Stimulated activated CD4-positive, alpha-beta T cell treated with anti-CD3 and anti-CD28 coated beads, Interleukin-1b, Interleukin-23, amount 100 ng/mL, for 1 hour (primary cell): ENCODE measurements around the gene PLEKHN1.

Source experiments
- DNase-seq, 2 donors: peaks; one replicate each; pipeline ENCODE4 v3.0.0-alpha.2; 2020; ENCODE audit warnings: low read depth in 2 of 2

The PLEKHN1 gene

GRCh38 chr1:966135-966703, at the start of gene PLEKHN1:
Gene PLEKHN1 (plus strand): TSS chr1:966482. CDS start chr1:966532, 50 bp downstream.
- no peak for DNase-seq

- no peak for DNase-seq
These were observed 49.2 kb upstream of the PLEKHN1 start for GRCh38 chr1:917076-917459.

- no peak for DNase-seq
These were observed 48.7 kb upstream of the PLEKHN1 start for GRCh38 chr1:917466-918091.

- no peak for DNase-seq
These were observed 47.9 kb upstream of the PLEKHN1 start for GRCh38 chr1:918353-918752.

GRCh38 chr1:918843-919242, 47.4 kb upstream of the PLEKHN1 start:
- DNase-seq = no peak

- DNase-seq = no peak
These were observed 46.9 kb upstream of the PLEKHN1 start for GRCh38 chr1:919271-919872.

GRCh38 chr1:920010-920409, 46.3 kb upstream of the PLEKHN1 start:
- no peak for DNase-seq

GRCh38 chr1:920521-920920, 45.8 kb upstream of the PLEKHN1 start:
- DNase-seq = no peak

GRCh38 chr1:921011-921837, 45.1 kb upstream of the PLEKHN1 start:
- DNase-seq = no peak

GRCh38 chr1:923131-923990, 42.9 kb upstream of the PLEKHN1 start, which contains the start of gene SAMD11:
Gene SAMD11 (plus strand): TSS chr1:923923. CDS start chr1:924432, 509 bp downstream.
- DNase-seq = peak; percentile 29 to 33

- DNase-seq = no peak
These were observed 42.2 kb upstream of the PLEKHN1 start for GRCh38 chr1:923991-924655.

GRCh38 chr1:924656-925560, 41.4 kb upstream of the PLEKHN1 start:
- no peak for DNase-seq

GRCh38 chr1:925561-926421, 40.5 kb upstream of the PLEKHN1 start:
- DNase-seq = no peak

GRCh38 chr1:927234-927633, 39.0 kb upstream of the PLEKHN1 start:
- no peak for DNase-seq

GRCh38 chr1:927748-928147, 38.5 kb upstream of the PLEKHN1 start:
- DNase-seq = no peak

- DNase-seq = no peak
These were observed 37.2 kb upstream of the PLEKHN1 start for GRCh38 chr1:928825-929661.

GRCh38 chr1:929712-930632, 36.3 kb upstream of the PLEKHN1 start:
- no peak for DNase-seq
